ENCODE measurements around the gene CKB. TPM values are rescaled to one million over a fixed set of nuclear protein-coding genes. Genes with fewer than 3 reads are reported as not detected.

CKB gene
- total RNA-seq, 2 donors from 2014 or later = 602 to 920 TPM

GRCh38 chr14:103559766-103560165, 37.1 kb upstream of the CKB start:
- 91 to 94% methylated on average over 9 of the region's 9 CpGs for WGBS, 2 experiments (ENCODE audit: insufficient coverage in 1 of 2, insufficient read length in 1 of 2)
- no peaks in the 10 kb centered on the region for H3K27me3 Mint-ChIP-seq (ENCODE audit: insufficient read depth)
- Histone ChIP-seq H3K4me1 (ENCODE audit: control insufficient read depth, insufficient read depth, low read length) (no peaks in the 10 kb centered on the region), H3K27ac (ENCODE audit: low read depth, low read length) (no peak overlapping the region), H3K4me3 (ENCODE audit: low read length) (no peak overlapping the region), H3K27me3 (ENCODE audit: control insufficient read depth, insufficient read depth, low read length, poor library complexity, severe bottlenecking) (no peaks in the 10 kb centered on the region), H3K9me3 (ENCODE audit: control insufficient read depth, low read length) (no peaks in the 10 kb centered on the region), H3K36me3 (ENCODE audit: control insufficient read depth, insufficient read depth, low read length) (peaks cover 29% of the 10 kb centered on the region), H3K9ac (ENCODE audit: extremely low read depth, low read length, poor library complexity, severe bottlenecking) (no peak overlapping the region)
- H3K4me1 Mint-ChIP-seq = peaks cover 17% of the 10 kb centered on the region
- H3K9me3 Mint-ChIP-seq = no peaks in the 10 kb centered on the region
- no peak for DNase-seq
- TF ChIP-seq CTCF (conservative IDR thresholded peaks at IDR 0.05) = no peak
- peaks cover 27% of the 10 kb centered on the region for H3K36me3 Mint-ChIP-seq (ENCODE audit: low read depth)
- no peak overlapping the region for H3K27ac Mint-ChIP-seq
- no peak overlapping the region for H3K4me3 Mint-ChIP-seq

- H3K27ac Mint-ChIP-seq = no peak overlapping the region
- no peak overlapping the region for H3K4me3 Mint-ChIP-seq
- Histone ChIP-seq H3K27ac (ENCODE audit: low read depth, low read length) (no peak overlapping the region), H3K36me3 (ENCODE audit: control insufficient read depth, insufficient read depth, low read length) (peaks cover 29% of the 10 kb centered on the region), H3K9me3 (ENCODE audit: control insufficient read depth, low read length) (no peaks in the 10 kb centered on the region), H3K27me3 (ENCODE audit: control insufficient read depth, insufficient read depth, low read length, poor library complexity, severe bottlenecking) (no peaks in the 10 kb centered on the region), H3K9ac (ENCODE audit: extremely low read depth, low read length, poor library complexity, severe bottlenecking) (no peak overlapping the region), H3K4me1 (ENCODE audit: control insufficient read depth, insufficient read depth, low read length) (no peaks in the 10 kb centered on the region), H3K4me3 (ENCODE audit: low read length) (no peak overlapping the region)
- no peak for DNase-seq
- peaks cover 27% of the 10 kb centered on the region for H3K36me3 Mint-ChIP-seq (ENCODE audit: low read depth)
- WGBS, 2 experiments (ENCODE audit: insufficient coverage in 1 of 2, insufficient read length in 1 of 2) = 93 to 96% methylated on average over 16 of the region's 16 CpGs
- no peaks in the 10 kb centered on the region for H3K27me3 Mint-ChIP-seq (ENCODE audit: insufficient read depth)
- no peak for TF ChIP-seq CTCF (conservative IDR thresholded peaks at IDR 0.05)
- H3K4me1 Mint-ChIP-seq = peaks cover 9% of the 10 kb centered on the region
- no peaks in the 10 kb centered on the region for H3K9me3 Mint-ChIP-seq
Measured at GRCh38 chr14:103558071-103558882, 35.6 kb upstream of the CKB start.

- H3K4me3 Mint-ChIP-seq = no peak overlapping the region
- H3K9ac ChIP-seq (ENCODE audit: extremely low read depth, low read length, poor library complexity, severe bottlenecking) = no peak overlapping the region
- H3K36me3 Mint-ChIP-seq (ENCODE audit: low read depth) = peaks cover 27% of the 10 kb centered on the region
- H3K27me3 ChIP-seq (ENCODE audit: control insufficient read depth, insufficient read depth, low read length, poor library complexity, severe bottlenecking) = no peaks in the 10 kb centered on the region
- H3K9me3 ChIP-seq (ENCODE audit: control insufficient read depth, low read length) = no peaks in the 10 kb centered on the region
- 93 to 95% methylated on average over 12 to 15 of the region's 15 CpGs for WGBS, 2 experiments (ENCODE audit: insufficient coverage in 1 of 2, insufficient read length in 1 of 2)
- no peak overlapping the region for H3K27ac ChIP-seq (ENCODE audit: low read depth, low read length)
- H3K36me3 ChIP-seq (ENCODE audit: control insufficient read depth, insufficient read depth, low read length) = peaks cover 29% of the 10 kb centered on the region
- H3K27ac Mint-ChIP-seq = no peak overlapping the region
- no peak for TF ChIP-seq CTCF (conservative IDR thresholded peaks at IDR 0.05)
- no peaks in the 10 kb centered on the region for H3K4me1 ChIP-seq (ENCODE audit: control insufficient read depth, insufficient read depth, low read length)
- H3K27me3 Mint-ChIP-seq (ENCODE audit: insufficient read depth) = no peaks in the 10 kb centered on the region
- peaks cover 9% of the 10 kb centered on the region for H3K4me1 Mint-ChIP-seq
- H3K9me3 Mint-ChIP-seq = no peaks in the 10 kb centered on the region
- H3K4me3 ChIP-seq (ENCODE audit: low read length) = no peak overlapping the region
- no peak for DNase-seq
Measured at GRCh38 chr14:103556946-103557758, 34.5 kb upstream of the CKB start.

All from endodermal cell (in vitro differentiated cells).